ENCODE data around the gene DOCK11.

- no peak for TF ChIP-seq HDGF (IDR thresholded peaks at IDR 0.05; ENCODE audit: borderline replicate concordance)
- no peak for TF ChIP-seq TARDBP (IDR thresholded peaks at IDR 0.05)
- TF ChIP-seq FOXM1 (IDR thresholded peaks at IDR 0.05; ENCODE audit: borderline replicate concordance), result no peak
- no peak for TF ChIP-seq LEF1 (IDR thresholded peaks at IDR 0.05; ENCODE audit: borderline replicate concordance)
- TF ChIP-seq SP1 (IDR thresholded peaks at IDR 0.05), result no peak
- TF ChIP-seq CTBP1 (IDR thresholded peaks at IDR 0.05; ENCODE audit: borderline replicate concordance), result no peak
- TF ChIP-seq ELF4 (IDR thresholded peaks at IDR 0.05), result no peak
Observed at GRCh38 chrX:118723376-118723775, 227.8 kb downstream of the DOCK11 start.

Measured in HEK293T (cell line).